HepG2 (cell line): ENCODE data around the gene DYSF. TPM values are rescaled to one million over a fixed set of nuclear protein-coding genes. Genes with fewer than 3 reads are reported as not detected.

Experiments used
- BCL6 ChIP-seq: IDR thresholded peaks from 2 replicates; pipeline ENCODE4 v1.6.1; 2016; ENCODE audit warnings: missing genetic modification reagents, missing compliant biosample characterization
- FOSL1 ChIP-seq: sonication (generic); formaldehyde crosslinking; IDR thresholded peaks from 2 replicates; pipeline ENCODE4 v1.9.0; 2021; ENCODE audit warnings: missing genetic modification reagents, borderline replicate concordance
- FOSL2 ChIP-seq: sonication (generic); formaldehyde crosslinking; IDR thresholded peaks from 2 replicates; pipeline ENCODE4 v1.4.0; 2020; ENCODE audit warnings: missing genetic modification reagents
- HINFP ChIP-seq: sonication (generic); formaldehyde crosslinking; IDR thresholded peaks from 2 replicates; pipeline ENCODE4 v1.4.0; 2020; ENCODE audit warnings: low read depth, mild to moderate bottlenecking, missing genetic modification reagents
- IRF1 ChIP-seq: sonication (generic); formaldehyde crosslinking; IDR thresholded peaks from 2 replicates; pipeline ENCODE4 v1.4.0; 2020; ENCODE audit warnings: low read depth, mild to moderate bottlenecking, missing genetic modification reagents
- PAX8 ChIP-seq: sonication (generic); formaldehyde crosslinking; IDR thresholded peaks from 2 replicates; pipeline ENCODE4 v1.8.0; 2022; ENCODE audit warnings: mild to moderate bottlenecking, missing genetic modification reagents, borderline replicate concordance
- PLSCR1 ChIP-seq: sonication (generic); formaldehyde crosslinking; IDR thresholded peaks from 2 replicates; pipeline ENCODE4 v1.5.0; 2020; ENCODE audit warnings: missing genetic modification reagents, mild to moderate bottlenecking, borderline replicate concordance
- SAFB2 ChIP-seq: sonication (generic); formaldehyde crosslinking; IDR thresholded peaks from 2 replicates; pipeline ENCODE4 v1.5.1; 2020; ENCODE audit warnings: missing genetic modification reagents, low read depth, mild to moderate bottlenecking, borderline replicate concordance
- SNAPC5 ChIP-seq: sonication (generic); formaldehyde crosslinking; IDR thresholded peaks from 2 replicates; pipeline ENCODE4 v1.8.1; 2023; ENCODE audit warnings: mild to moderate bottlenecking, missing genetic modification reagents, borderline replicate concordance
- SOX6 ChIP-seq, 2 experiments: fragments of 450-650 bp in 1 of 2; sonication (generic) in 1 of 2; formaldehyde crosslinking in 1 of 2; IDR thresholded peaks; 2 replicates each; pipeline versions ENCODE4 v1.4.0 to v1.6.1; 2017 to 2020; ENCODE audit warnings: antibody characterized with exemption in 1 of 2, mild to moderate bottlenecking in 1 of 2, missing genetic modification reagents in 1 of 2
- TBP ChIP-seq: sonication (generic); formaldehyde crosslinking; IDR thresholded peaks from 2 replicates; pipeline ENCODE4 v1.5.0; 2020; ENCODE audit warnings: missing genetic modification reagents
- TFAP4 ChIP-seq: sonication (generic); IDR thresholded peaks from 2 replicates; pipeline ENCODE4 v1.6.1; 2016; ENCODE audit warnings: low read depth, borderline replicate concordance
- TOE1 ChIP-seq: sonication (generic); formaldehyde crosslinking; IDR thresholded peaks from 2 replicates; pipeline ENCODE4 v1.4.0; 2020; ENCODE audit warnings: mild to moderate bottlenecking, missing genetic modification reagents
- ZBTB26 ChIP-seq: IDR thresholded peaks from 2 replicates; pipeline ENCODE4 v1.6.1; 2016; ENCODE audit warnings: missing compliant biosample characterization, missing genetic modification reagents, borderline replicate concordance
- ZBTB43 ChIP-seq: sonication (generic); formaldehyde crosslinking; conservative IDR thresholded peaks from 2 replicates; pipeline ENCODE4 v1.4.0; 2020; ENCODE audit warnings: missing genetic modification reagents
- ZMYM3 ChIP-seq: sonication (generic); formaldehyde crosslinking; IDR thresholded peaks from 2 replicates; pipeline ENCODE4 v1.5.1; 2020; ENCODE audit warnings: mild to moderate bottlenecking, missing genetic modification reagents
- ZNF446 ChIP-seq: sonication (generic); formaldehyde crosslinking; IDR thresholded peaks from 2 replicates; pipeline ENCODE4 v1.5.0; 2020; ENCODE audit warnings: mild to moderate bottlenecking, missing genetic modification reagents
- ZNF558 ChIP-seq: sonication (generic); formaldehyde crosslinking; IDR thresholded peaks from 2 replicates; pipeline ENCODE4 v1.9.0; 2022; ENCODE audit warnings: mild to moderate bottlenecking, missing genetic modification reagents, borderline replicate concordance
- ZNF576 ChIP-seq: sonication (generic); formaldehyde crosslinking; IDR thresholded peaks from 2 replicates; pipeline ENCODE4 v1.4.0; 2020; ENCODE audit warnings: mild to moderate bottlenecking, missing genetic modification reagents
- ZNF598 ChIP-seq: sonication (generic); formaldehyde crosslinking; IDR thresholded peaks from 2 replicates; pipeline ENCODE4 v1.5.1; 2020; ENCODE audit warnings: mild to moderate bottlenecking, missing genetic modification reagents, borderline replicate concordance
- ZNF629 ChIP-seq: sonication (generic); formaldehyde crosslinking; conservative IDR thresholded peaks from 2 replicates; pipeline ENCODE4 v1.5.0; 2020; ENCODE audit warnings: missing genetic modification reagents
- polyA plus RNA-seq, 8 experiments: library from polyadenylated mRNA; depleted of rRNA in 3 of 8; stranded (reverse) in 7 of 8; unstranded in 1 of 8; fragments of >200 nt; fragmentation: Illumina TruSeq in 4 of 8; extraction: Trizol in 4 of 8; gene quantifications; 2 replicates each; pipeline versions ENCODE4 v1.2.1 to v1.2.3, GENCODE V29; 2011 to 2016; ENCODE audit warnings: low read depth in 4 of 8, missing spikeins in 1 of 8, mixed read lengths in 1 of 8; ENCODE audit not compliant: insufficient read depth in 1 of 8
- total RNA-seq, 5 experiments: library from RNA; depleted of rRNA; stranded (reverse); fragments of >200 nt; fragmentation: Illumina TruSeq; extraction: Trizol; gene quantifications; 2 replicates each; pipeline ENCODE4 v1.2.3, GENCODE V29; 2016; ENCODE audit warnings: low read depth in 1 of 5

Gene DYSF
- total and polyA plus RNA-seq, 2 of the 13 experiments (the other 11 are each of a cell fraction or from before 2014, with no cell fraction given): 0.15 to 2.4 TPM

GRCh38 chr2:71716697-71717624 is 263.6 kb downstream of the DYSF start (continued):
- TF ChIP-seq ZBTB43 (no peak), ZNF558 (no peak), SAFB2 (CRISPR knock-in tag) (no peak), ZNF629 (CRISPR knock-in tag) (peak; percentile 96), HINFP (CRISPR knock-in tag) (no peak), SOX6 (IDR thresholded peaks at IDR 0.05) (no peak), SOX6 (CRISPR knock-in tag; IDR thresholded peaks at IDR 0.05) (peak; percentile 64), ZNF576 (CRISPR knock-in tag) (no peak), IRF1 (no peak), PLSCR1 (CRISPR knock-in tag) (no peak), TOE1 (CRISPR knock-in tag) (no peak), PAX8 (CRISPR knock-in tag) (no peak), TFAP4 (peak; percentile 82), ZNF446 (CRISPR knock-in tag) (no peak), ZNF598 (no peak), FOSL2 (CRISPR knock-in tag) (peak; percentile 74), ZMYM3 (CRISPR knock-in tag) (peak; percentile 74), SNAPC5 (CRISPR knock-in tag) (no peak), BCL6 (0 out of 2 replicates have a peak, but pooled peaks have one; percentile 18), ZBTB26 (CRISPR knock-in tag) (no peak), TBP (CRISPR knock-in tag) (no peak), FOSL1 (CRISPR knock-in tag) (no peak)
